GM10847 (cell line): ENCODE measurements around the gene MAP3K4.

ENCODE experiments used
- POLR2A ChIP-seq: IDR thresholded peaks from 2 replicates; pipeline ENCODE4 v1.6.1; 2011; ENCODE audit not compliant: insufficient read length; ENCODE audit errors: extremely low read depth

Gene MAP3K4

DNA sequence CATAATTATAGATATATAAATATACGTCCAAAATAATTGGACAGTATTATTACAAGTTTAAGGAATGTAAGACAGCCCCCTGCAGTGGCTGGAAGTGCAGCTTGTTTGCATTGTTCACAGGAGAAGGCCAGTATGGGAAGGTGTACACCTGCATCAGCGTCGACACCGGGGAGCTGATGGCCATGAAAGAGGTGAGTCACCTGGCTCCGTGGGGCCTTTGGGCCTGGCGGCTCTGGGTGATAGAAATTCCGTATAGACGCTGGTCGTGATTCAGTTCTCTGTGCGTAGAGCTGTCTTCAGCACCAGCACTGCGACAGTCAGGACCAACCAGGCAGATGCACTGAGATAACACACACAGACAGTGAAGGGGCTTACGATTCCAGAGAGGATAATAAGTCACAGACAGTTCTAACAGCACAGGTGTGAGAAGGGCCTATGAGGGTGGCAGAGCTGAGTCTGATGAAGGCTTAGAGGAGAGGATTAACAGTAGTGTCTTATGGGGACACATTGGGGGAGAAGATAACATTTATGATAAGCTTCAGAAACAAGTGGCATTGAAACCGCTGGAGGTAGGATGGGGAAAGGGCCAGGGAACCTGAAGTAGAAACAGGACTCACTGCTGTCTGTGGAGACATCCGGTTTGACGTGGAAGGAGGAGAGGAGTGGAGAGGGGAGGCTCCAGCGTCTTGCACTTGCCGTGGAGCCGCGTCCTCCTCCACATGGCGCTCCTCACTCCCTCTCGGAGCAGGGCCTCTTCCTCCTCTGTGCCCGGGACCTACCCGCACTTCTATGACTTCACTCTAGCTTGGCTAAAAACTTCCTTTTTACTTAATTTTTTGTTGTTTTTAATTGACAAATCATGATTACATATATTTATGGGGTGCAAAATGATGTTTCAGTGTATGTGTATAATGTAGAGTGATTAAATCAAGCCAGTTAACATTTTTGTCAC is 116.5 kb downstream of the MAP3K4 start:
- TF ChIP-seq POLR2A: no peak

DNA sequence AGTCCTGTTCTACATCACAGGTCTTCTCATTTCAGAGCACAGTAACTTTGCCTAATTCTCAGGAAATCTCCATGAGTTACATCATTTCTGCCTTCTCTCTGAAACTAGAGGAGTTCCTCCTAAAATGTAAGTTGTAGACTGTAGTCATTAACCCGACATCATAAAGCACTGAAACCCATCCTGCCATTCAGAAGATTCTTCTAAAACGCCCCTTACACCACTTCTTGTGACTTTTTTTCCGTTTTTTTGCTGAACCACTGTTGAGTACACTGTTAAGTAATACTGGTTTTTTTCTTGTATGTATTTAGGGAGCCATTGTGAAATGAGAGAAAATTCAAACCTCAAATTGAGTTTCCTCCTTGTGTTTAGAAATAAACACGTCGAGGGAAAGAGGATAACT is 117.3 kb downstream of the MAP3K4 start:
- no peak for TF ChIP-seq POLR2A

DNA sequence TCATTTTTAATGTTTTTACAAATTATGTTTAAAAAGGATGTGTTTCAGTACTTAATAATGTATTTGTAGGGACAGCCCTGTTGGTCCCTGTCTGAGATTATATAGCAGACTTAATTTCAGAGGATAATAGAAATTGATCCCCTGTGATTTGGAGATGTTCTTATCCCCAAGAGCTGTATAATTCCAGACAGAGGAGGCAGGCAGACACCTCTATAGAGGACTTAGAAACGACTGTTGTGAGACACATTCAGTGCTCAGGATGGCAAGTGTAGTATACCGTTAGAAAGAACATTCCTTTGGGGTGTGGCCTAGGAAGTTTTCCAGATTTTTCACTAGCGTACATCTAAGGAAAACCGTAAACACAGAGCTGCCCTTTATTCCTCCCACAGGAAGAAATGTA is 117.8 kb downstream of the MAP3K4 start:
- no peak for TF ChIP-seq POLR2A

DNA sequence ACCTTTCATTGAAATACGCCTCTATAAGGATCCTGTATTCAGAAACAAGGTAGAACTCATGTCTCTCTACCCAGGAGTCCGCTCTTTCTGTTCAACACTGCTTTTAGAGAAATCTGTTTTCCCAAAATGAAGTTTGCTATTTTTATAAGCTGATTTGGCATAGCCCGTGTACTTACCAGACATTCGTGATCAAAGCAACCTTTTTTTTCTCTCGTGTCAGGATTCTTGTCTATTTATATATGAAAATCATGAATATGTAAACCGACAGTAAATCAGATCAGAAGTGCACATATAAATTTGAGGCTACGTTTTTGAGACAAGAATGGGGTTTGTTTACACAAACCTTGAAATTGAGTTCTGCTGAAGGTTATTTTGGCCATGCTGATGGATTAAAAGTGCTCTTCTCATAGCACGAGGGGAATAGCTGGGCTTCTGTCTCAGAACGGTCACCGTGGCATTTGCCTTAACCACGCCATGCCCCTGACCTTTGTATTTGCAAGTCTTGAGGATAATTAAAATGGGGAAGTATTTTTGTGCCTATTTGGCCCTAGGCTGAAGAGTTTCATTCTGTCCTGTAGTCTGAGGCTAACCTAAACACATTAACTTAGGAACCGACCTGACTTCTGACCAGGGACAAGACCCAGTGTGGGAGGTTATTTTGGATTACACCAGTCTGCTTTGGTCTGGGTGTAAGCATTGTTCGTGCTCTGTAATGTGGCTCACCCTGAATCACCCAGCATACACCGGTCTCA is 118.6 kb downstream of the MAP3K4 start:
- TF ChIP-seq POLR2A: no peak

DNA sequence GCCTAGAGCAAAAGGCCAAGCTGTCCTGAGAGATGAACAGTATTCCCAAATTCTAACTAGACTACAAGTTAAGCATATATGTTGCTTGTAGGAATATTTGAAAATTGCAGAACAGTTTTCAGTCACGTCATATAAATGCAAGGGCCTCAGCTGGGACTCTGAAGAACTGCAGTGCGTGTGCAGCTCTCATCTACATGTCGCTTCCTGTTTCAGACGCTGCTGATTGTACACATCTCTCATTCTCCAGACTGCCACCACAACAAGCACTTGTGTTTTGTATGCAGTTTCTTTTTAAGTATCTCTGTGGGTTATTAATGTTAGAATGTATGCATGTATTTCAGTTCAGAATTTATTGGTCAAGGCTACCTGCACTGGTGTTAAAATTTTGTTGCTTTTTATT is 119.7 kb downstream of the MAP3K4 start:
- TF ChIP-seq POLR2A: no peak

DNA sequence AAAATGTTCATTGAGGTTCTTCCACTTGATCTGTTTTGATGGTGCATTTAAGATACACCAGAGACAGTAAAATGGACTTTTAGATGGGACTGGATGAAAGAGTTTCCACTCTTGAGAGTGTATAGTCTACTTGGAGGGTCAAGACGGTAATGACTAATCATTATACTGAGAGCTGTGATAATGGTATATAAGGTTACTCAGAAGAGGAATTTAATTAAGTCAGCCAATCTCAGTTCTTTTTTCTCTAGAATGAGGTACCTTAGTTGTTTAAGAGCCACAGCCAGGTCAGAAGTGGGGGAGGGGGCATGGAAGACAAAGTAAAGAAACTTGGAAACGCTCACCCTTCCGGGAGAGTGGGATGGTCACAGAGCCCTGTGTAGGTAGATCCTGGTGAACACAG is 123.9 kb downstream of the MAP3K4 start:
- TF ChIP-seq POLR2A: no peak

DNA sequence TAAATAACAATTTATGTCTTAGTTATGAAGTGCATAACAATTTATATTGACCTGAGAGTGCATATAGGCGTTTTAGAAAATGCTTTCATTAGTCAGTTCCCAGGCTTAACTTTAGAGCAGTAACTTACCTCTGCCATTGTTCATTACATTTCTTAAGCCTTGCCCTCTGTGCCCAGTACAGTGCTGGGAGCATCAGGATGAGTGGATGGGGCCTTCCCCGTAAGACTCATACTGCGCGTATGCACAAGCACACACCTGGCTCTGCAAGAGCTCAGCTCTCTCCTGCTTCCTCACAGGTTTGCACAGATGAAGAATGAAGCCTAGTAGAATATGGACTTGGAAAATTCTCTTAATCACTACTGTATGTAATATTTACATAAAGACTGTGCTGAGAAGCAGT is 125.0 kb downstream of the MAP3K4 start:
- TF ChIP-seq POLR2A: no peak

DNA sequence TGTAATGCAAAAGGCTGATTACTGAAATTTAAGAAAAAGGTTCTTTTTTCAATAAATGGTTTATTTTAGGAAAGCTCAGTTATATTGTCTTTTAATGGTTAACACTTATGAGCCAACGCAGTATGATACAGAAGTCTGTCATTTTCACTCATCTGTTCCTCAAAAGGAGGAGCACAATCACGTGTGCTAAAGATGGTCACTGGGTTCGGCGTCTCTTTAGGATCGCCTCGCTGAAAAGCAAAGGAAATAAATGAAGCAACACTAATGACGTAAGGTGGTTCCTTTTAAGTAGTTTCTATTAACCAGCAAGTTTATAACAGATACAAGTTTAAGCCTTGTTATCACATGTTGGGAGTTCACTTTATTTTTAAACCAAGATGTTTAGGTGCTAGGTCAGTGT is 125.7 kb downstream of the MAP3K4 start:
- no peak for TF ChIP-seq POLR2A

DNA sequence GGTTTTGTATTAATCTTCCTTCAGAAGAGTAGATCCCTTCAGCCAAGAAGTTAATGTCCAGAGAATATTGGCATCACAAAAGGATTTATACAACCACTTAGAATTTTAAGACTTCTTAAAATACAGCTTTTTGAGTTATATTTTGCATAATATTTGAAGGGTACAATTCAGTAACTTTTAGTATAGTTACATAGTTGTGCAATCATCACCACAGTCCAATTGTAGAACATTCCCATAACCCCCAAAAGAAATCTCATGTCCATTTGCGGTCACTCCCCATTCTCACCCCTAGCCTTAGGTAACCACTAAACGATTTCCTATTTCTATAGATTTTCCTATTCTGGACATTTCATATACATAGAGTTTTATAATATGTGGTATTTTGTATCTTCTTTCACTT is 126.4 kb downstream of the MAP3K4 start:
- no peak for TF ChIP-seq POLR2A

DNA sequence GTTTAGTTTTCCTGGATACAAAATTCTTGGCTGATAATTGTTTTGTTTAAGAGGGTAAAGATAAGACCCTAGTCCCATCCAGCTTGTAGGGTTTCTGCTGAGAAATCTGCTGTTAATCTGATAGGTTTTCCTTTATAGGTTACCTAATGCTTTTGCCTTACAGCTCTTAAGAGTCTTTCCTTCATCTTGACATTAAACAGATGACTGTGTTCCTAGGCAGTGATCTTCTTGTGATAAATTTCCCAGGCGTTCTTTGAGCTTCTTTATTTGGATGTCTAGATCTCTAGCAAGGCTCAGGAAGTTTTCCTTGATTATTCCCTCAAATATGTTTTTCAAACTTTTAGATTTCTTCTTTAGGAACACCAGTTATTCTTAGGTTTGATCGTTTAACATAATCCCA is 134.0 kb downstream of the MAP3K4 start:
- TF ChIP-seq POLR2A: no peak

DNA sequence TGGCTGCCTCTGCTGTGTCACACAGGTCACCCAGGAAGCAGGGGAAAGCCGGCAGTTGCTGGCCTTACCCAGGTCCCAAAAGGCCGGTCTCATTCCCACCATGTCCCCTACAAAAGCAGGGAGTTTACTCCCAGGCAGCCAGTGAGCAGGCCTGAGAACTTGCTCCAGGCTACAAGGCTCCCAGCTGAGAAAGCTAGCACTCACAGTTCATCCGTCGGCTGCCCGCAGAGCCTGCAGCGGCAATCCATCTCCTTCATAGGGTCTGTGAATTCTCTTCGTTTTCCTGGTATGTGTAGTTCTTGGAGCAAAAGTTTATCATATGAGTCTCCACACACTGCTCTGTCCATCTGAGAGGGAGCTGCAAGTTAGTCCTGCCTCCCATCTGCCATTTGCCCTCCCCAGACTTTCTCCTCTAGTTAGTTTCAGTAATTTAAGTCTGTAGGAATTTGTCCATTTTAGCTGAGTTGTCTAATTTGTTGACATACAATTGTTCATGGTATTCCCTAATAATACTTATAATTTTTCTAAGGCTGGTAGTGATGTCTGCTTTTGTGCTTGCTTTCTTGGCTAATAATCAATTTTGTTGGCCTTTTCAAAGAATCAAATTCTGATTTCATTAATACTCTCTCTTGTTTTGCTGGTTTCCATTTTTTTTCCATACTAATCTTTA is 135.6 kb downstream of the MAP3K4 start:
- no peak for TF ChIP-seq POLR2A

DNA sequence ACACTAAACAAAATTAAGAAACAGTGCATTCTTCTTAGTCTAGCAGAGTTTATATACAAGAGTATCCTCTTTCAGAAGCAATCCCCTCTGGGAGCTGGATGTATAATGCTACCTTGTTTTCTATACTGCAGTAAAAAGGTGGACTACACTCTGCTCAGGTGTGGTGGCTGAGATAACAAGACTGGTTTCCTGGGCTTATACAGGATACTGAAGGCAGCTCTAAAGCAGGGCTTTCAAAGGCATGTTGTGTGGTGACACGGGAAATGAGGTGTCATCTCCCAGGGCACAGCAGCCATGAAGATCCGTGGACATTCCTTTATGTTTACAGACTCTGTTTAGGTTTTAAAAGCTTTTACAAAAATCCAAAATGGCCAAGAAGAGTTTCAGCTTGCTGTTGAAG is 136.7 kb downstream of the MAP3K4 start:
- TF ChIP-seq POLR2A: no peak

DNA sequence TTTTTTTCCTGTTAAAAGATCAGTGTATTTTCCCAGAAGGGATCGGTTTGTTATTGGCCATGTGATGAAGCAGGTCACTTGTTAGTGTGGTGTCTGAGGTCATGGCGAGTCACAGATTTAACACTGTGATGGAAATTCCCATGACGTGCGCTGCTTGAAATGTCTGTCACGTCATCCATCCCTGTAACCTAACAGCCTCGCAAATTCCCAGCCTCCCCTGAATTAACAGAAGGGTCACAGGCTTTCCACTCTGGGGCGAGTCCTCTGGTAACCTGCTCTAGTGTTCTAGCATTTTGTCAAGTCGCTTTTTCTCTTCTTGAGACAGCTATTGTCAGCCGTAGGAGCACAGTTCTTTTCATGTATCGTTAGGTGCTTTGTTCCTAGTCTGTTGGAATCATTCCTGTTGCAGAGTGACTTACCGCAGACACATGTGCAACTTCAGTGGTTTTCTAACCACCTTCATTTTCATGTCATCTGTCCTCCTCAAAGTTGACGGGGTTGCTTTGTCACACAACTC is 137.2 kb downstream of the MAP3K4 start:
- TF ChIP-seq POLR2A: no peak

DNA sequence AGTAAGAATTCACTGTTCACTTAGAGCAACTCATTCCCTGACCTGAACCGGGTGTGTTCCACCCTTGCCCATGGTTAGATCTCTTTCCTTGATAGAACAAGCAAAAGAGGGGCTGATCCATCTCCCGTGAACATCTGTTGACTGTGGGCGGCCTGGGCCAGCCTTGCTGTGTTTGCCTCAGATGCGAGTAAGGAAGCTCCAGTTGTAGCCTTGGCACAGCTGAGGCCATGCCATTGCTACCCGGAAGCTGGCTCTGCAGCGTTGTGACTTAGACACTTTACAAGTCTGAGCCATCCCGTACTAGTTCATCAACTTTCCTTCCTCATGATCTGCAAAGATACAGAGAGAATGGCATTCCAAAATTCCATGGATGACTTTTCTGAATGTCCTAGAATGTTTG is 139.0 kb downstream of the MAP3K4 start:
- TF ChIP-seq POLR2A: no peak

DNA sequence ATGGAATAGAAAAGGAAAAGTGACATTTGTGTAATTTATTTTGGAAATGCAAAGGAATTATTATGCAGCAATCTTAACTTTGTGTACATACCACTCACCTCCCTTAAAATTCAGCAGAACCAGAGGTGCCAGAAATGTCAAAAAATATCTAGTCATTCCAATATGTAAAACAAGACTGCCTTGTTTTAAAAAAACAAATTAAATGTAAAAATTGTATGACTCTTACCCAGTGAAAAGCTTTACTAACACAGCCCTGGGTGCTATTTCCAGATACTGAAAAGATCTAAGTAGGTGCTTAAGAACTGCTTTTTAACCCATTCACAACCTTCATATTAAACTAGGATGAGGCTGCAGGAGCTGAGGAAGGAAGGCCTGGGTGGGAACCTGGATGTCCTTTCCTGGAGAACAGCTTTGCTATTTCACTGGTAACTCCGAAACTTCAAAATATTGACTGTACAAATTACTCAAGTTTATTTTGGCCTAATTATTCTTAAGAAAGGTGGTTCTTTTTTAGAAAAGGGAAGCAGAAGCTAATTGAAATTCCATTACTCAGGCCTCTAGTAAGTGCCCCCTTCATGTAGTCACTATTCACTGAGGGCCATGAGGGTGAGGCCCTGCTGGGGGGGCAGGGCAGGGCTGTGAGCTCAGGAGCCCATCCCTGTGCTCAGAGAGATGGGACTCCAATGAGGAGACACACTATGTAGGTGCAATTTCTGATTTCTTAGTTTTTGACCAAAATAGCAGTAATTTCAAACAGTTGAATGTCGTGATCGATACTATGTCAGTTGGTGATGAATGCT is 139.6 kb downstream of the MAP3K4 start:
- TF ChIP-seq POLR2A: no peak
